GM12873 (cell line): ENCODE measurements around the gene EXOC2.

ENCODE experiments used
- TF ChIP-seq, protein P1 (sequence below): IDR thresholded peaks from 2 replicates; pipeline ENCODE4 v1.5.1; 2012; ENCODE audit warnings: low read depth, mild to moderate bottlenecking, moderate library complexity, low read length, control low read depth; ENCODE audit not compliant: insufficient read depth; ENCODE audit errors: missing control alignments

EXOC2 gene

DNA sequence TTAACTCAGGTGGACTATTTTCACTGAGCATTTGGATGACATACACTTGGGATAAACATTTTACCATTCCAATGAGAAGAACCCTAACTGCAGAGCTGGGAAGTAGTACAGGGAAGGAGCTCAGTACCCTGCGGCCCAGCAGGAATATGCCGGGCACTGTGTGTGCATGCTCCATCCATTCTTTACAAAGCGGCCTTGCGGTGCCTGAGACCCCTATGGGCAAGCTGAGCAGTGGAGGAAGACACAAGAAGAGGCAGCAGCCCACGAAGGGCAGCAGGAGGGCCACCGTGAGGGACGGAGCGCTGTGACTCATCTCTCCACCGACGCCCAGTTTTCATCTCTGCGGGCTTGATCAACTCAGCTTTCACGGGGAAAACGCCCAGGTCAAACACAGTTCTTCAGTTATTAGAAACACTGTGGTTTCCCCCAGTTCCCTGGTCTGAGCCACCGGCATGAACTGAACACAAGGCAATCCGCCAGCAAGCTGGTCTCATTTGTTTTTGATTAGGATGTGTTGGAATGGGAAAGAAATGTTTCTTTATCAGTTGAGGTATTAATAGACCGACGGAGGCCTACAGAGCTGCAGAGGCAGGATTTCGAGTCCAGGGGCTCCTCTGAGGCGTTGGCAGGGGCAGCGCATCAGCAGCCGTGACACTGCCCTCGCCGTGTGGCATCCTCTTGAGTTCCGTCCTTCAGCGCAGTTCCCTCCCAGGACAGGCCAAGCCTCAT is 256.5 kb downstream of the EXOC2 start:
- TF ChIP-seq, protein P1, sequence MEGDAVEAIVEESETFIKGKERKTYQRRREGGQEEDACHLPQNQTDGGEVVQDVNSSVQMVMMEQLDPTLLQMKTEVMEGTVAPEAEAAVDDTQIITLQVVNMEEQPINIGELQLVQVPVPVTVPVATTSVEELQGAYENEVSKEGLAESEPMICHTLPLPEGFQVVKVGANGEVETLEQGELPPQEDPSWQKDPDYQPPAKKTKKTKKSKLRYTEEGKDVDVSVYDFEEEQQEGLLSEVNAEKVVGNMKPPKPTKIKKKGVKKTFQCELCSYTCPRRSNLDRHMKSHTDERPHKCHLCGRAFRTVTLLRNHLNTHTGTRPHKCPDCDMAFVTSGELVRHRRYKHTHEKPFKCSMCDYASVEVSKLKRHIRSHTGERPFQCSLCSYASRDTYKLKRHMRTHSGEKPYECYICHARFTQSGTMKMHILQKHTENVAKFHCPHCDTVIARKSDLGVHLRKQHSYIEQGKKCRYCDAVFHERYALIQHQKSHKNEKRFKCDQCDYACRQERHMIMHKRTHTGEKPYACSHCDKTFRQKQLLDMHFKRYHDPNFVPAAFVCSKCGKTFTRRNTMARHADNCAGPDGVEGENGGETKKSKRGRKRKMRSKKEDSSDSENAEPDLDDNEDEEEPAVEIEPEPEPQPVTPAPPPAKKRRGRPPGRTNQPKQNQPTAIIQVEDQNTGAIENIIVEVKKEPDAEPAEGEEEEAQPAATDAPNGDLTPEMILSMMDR: no peak

DNA sequence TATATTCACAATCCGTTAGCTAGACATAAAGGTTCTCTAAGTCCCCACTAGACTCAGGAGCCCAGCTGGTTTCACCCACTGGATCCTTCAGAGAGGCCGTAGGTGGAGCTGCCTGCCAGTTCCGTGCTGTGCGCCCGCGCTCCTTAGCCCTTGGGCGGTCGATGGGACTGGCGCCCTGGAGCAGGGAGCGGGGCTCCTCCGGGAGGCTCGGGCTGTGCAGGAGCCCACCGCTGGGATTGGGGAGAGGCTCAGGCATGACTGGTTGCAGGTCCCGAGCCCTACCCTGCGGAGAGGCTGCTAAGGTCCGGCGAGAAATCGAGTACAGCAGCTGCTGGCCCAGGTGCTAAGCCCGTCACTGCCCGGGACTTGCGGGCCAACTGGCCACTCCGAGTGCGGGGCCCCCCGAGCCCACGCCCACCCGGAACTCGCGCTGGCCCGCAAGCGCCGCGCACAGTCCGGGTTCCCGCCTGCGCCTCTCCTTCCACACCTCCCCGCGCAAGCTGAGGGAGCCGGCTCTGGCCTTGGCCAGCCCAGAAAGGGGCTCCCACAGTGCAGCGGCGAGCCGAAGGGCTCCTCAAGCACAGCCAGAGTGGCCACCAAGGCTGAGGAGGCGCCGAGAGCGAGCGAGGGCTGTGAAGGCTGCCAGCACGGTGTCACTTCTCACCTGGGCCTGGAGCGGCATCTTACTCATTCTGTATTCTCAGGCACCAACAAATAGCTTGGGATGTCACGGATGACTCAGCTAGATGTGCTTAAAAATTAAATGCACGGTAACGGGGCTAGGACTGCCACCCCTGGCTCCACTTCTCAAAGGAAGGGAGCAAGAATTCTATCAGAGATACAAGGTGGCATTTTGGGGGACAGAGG is 257.3 kb downstream of the EXOC2 start:
- TF ChIP-seq, protein P1: no peak
